Ureter (tissue), 1 donor: ENCODE results near the gene ARMC10. TPM values are rescaled to one million over a fixed set of nuclear protein-coding genes. Genes with fewer than 3 reads are reported as not detected.
"Not testable (repeated sequence)": the region's sequence is repeated elsewhere in the genome, so short reads cannot be mapped to it uniquely, and the experiment has no call there.

Source experiments
- DNase-seq: peaks from one replicate; pipeline ENCODE4 v3.0.0-alpha.2; 2020; ENCODE audit warnings: low spot score
- total RNA-seq: library from RNA; stranded (reverse); gene quantifications from one replicate; pipeline ENCODE4 v1.2.4, GENCODE V29; 2023
- donor health status: DM: yes; HTN: yes; CAD: no.

Gene ARMC10
- total RNA-seq = 58.0 TPM

DNA sequence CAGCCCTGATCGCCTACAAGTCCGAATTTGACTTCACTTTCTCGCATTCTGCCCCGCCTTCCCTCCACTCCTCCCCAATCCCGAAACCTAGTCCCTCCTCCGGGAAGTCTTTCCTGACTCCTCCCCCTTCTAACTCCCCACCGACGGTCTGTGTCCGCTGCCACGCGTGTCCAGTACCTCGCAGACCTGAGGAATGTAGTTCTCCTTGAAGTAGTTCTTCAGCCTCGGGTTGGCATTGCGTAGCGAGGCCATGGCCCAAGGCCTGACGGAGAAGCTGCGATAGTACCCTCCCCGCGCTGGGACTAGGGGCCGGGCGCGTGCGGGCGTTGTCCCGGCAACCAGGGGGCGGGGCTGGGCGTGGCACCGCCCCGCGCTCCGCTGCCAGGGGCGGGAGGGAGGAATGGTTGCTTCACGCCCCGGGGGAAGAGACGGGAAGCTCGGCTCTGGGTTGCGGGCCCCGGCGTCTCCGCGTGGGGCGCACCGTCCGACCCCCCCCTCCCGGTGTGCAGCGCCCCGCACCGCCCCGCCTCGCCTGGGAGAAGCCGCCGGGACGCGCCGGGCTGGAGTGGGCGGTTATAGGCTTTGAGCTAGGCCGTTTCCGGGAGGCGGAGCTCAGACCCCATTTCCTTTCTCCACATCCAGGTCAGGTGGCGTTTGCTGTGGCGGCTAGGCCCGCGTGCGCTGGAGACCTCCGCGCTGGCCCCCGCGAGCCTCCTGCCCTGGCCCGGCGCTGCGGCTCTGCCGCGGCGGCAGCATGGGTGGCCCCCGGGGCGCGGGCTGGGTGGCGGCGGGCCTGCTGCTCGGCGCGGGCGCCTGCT, at the start of gene ARMC10, which contains the start of gene FBXL13:
ARMC10 (plus strand) TSS at position 622 of the 818 bp plus-strand sequence; CDS start at position 755, 133 bp downstream.
FBXL13 (minus strand) TSS at position 278 of the 818 bp plus-strand sequence.
- peak; percentile 90 for DNase-seq

DNA sequence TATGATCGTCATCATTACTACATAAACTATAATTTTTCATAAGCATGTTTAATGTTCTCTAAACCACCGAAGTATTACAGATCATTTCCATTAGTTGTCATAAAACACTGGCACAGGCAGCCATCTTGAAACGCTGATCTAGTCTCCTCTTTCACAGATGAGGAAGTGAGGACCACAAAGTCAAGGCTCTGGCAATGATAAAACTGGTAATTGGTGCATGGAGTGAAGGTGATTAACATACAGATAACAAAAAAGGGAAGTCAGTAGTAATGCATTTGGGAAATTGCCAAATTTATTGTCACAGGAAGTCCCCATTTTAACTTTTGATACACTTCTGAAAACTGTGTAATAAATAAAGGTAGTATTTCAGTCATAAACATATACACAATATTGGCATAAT, 49.6 kb upstream of the ARMC10 start:
- DNase-seq = no peak

DNA sequence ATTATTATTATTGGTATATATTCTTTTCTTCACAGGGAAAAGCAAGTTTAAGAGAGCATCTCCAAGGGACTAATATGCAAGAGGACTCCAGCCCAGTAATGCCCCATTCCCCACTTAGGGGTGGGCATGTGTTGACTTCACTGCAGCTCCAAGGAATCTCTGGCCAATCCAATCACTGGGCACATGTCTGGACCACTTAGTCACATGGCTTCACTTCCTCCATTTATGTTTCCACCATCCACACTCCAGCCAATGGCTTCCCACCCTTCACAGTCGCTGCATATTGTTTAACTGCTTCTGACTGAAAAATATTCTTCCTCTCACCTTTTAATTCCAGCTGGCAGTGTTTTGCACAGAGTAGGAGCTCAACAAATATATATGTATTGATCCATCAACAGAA, 43.9 kb upstream of the ARMC10 start:
- no peak for DNase-seq

DNA sequence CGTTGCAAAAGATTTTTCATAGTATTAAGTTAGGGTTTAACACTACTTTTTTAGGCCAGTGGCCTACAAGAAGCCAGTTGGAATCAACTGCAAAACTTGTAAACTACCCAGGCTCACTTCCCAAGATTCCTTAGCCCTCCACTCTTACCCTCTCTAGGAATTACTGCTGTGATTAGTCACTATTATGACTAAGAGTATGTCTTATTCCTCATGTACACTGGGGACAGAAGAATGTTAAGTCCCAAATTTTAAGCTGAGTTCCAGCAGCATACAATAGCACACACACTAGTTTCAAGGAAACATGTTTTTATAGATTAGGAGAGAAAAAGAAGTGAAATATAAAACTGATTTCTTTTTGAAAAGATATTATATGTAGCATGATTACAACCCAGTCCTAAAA, 43.2 kb upstream of the ARMC10 start:
- DNase-seq = no peak

DNA sequence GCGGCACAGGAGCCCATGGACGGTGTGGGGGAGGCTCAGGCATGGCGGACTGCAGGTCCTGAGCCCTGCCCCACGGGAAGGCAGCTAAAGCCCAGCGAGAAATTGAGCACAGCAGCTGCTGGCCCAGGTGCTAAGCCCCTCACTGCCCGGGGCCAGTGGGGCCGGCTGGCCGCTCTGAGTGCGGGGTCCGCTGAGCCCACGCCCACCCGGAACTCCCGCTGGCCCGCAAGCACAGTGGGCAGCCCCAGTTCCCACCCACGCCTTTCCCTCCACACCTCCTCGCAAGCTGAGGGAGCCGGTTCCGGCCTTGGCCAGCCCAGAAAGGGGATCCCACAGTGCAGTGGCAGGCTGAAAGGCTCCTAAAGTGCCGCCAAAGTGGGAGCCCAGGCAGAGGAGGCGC, 40.6 kb upstream of the ARMC10 start:
- DNase-seq = not testable (repeated sequence)

DNA sequence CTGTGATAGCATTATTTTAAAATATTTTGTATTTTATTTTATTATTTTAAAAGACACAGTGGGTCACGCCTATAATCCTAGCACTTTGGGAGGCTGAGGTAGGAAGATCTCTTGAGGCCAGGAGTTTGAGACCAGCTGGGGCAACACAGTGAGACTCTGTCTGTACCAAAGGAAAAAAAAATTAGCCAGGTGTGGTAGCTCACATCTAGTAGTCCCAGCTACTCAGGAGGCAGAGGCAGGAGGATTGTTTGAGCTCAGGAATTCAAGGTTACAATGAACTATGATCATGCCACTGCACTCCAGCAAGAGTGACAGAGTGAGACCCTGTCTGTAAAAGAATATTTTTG, 37.5 kb upstream of the ARMC10 start:
- no peak for DNase-seq

DNA sequence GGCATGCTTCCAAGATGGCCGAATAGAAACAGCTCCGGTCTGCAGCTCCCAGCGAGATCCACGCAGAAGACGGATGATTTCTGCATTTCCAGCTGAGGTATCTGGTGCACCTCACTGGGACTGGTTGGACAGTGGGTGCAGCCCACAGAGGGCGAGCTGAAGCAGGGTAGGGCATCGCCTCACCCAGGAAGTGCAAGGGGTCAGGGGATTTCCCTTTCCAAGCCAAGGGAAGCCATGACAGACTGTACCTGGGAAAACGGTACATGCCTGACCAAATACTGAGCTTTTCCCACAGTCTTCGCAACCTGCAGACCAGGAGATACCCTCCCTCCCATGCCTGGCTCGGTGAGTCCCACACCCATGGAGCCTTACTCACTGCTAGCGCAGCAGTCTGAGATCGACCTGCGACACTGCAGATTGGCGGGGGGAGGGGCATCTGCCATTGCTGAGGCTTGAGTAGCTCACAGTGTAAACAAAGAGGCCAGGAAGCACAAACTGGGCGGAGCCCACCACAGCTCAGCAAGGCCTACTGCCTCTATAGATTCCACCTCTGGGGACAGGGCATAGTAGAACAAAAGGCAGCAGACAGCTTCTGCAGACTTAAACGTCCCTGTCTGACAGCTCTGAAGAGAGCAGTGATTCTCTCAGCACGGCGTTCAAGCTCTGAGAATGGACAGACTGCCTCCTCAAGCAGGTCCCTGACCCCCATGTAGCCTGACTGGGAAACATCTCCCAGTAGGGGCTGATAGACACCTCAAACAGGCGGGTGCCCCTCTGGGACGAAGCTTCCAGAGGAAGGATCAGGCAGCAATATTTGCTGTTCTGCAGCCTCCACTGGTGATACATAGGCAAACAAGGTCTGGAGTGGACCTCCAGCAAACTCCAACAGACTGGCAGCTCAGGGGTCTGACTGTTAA, 36.9 kb upstream of the ARMC10 start:
- peak; percentile 68 for DNase-seq

DNA sequence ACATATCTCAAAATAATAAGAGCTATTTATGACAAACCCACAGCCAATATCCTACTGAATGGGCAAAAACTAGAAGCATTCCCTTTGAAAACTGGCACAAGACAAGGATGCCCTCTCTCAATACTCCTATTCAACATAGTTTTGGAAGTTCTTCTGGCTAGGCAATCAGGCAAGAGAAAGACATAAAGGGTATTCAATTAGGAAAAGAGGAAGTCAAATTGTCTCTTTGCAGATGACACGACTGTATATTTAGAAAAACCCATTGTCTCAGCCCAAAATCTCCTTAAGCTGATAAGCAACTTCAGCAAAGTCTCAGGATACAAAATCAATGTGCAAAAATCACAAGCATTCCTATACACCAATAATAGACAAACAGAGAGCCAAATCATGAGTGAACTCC, 33.1 kb upstream of the ARMC10 start:
- not testable (repeated sequence) for DNase-seq

DNA sequence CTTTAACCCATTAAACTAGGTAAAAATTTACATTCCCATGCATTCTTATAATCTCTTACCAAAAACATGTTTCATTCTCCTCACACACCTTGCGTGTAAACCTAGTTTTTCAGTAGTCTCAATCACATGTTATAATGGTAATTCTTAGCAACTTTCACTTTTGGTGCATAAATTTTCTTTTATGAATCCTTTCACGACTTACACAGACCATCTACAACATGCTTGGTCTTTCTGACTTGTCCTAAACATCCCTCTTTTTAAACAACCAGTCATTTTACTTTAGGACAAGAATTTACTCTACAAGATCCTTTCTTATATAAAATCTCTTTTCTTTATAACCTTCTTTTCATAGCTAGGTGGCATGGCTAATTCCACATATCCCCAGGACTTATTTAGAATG, 26.1 kb upstream of the ARMC10 start:
- DNase-seq = no peak

DNA sequence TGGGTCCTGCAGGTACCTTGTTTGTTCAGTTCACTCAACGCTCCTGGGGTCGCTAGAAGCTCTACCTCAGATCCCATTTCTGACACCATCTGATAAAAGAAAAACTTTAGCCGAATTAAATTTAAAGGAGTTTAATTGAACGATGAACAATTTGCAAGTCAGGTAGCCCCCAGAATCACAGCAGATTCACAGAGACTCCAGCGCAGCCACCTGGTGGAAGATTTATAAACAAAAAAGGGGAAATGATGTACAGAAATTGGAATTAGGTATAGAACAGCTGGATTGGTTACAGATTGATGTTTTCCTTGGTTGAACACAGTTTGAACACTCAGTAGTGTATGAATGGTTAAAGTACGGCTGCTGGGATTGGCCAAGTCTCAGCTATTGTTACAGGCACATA, 23.4 kb upstream of the ARMC10 start:
- no peak for DNase-seq

DNA sequence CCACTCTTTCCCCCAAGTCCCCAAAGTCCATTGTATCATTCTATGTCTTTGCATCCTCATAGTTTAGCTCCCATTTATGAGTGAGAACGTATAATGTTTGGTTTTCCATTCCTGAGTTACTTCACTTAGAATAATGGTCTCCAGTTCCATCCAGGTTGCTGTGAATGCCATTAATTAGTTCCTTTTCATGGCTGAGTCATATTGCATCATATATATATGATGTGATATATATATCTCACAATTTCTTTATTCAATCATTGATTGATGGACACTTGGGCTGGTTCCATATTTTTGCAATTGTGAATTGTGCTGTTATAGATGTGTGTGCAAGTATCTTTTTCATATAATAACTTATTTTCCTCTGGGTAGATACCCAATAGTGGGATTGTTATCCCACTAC, 18.9 kb upstream of the ARMC10 start:
- not testable (repeated sequence) for DNase-seq

DNA sequence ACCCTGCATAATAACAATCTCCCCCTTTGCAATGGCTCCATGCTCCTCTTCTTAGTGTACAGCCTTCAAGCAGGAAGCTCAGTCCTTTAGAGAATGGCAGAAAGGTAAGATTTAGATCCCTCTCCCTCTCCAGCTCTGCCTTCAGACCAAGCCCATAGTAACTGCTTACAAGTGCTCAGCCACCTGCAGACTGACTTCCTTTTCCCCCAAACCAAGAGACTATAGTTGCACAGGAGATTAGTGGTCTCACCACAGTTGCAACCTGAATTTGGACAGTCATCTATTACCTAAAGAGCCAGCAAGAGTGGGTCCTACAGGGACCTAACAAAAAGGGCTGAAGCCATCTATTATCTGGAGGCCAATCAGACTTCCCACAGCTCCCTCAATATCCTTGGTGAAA, 16.8 kb upstream of the ARMC10 start:
- no peak for DNase-seq

DNA sequence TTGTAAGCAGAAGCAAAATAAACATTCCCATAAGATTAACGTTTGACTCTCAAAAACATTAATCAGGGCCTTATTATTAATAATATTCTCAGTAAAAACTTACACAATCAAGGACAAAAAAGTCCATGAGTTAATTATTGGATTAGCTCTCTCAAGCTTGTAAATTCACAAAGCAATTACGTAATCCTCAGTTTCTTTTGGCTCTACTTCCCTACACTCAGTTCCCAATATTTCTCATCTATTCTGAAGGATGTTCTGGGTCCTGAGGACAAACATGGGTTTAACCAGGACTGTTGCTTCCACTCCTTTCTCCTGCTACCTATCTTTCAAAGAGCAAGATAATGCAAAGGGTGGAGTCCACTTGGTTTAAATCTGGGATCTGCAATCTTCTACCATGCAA, 15.5 kb upstream of the ARMC10 start:
- DNase-seq = no peak

DNA sequence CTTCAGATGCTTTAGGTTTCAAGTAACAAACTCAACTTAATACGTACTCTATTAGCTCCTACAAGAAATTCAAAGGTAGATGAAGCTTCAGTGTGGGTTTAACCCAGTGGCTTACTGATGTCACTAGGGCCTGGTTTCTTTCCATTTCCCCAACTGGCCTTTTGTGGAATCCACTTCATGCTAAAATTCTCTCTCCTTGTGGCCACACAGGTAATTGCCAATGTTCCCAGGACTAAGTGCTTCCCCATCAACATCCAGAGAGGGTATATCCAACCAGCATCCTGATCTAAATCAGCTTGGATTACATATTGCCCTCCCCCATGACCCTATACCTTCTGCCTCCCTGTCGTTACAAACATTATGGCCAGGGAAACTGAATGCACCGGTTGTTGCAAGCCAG, 11.0 kb upstream of the ARMC10 start:
- DNase-seq = no peak

DNA sequence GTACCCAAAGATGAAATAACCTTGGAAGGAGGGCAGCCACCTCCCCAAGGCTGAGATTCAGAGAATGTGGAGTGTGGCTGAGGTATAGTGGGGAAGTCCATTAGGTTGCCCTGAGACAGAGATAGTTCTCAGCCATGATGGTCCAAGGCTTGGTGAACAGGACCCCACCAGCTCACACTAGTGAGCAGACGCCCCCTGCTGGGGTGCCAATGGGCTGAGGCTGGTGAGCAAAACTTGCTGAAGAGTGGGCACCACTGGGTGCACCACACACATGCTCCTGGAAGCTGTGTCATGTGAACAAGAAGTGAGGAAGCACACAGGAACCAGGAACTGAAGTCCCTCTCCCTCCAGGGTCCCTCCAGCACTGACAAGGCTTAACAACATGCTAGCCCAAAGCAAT, 9.3 kb upstream of the ARMC10 start:
- DNase-seq = no peak

DNA sequence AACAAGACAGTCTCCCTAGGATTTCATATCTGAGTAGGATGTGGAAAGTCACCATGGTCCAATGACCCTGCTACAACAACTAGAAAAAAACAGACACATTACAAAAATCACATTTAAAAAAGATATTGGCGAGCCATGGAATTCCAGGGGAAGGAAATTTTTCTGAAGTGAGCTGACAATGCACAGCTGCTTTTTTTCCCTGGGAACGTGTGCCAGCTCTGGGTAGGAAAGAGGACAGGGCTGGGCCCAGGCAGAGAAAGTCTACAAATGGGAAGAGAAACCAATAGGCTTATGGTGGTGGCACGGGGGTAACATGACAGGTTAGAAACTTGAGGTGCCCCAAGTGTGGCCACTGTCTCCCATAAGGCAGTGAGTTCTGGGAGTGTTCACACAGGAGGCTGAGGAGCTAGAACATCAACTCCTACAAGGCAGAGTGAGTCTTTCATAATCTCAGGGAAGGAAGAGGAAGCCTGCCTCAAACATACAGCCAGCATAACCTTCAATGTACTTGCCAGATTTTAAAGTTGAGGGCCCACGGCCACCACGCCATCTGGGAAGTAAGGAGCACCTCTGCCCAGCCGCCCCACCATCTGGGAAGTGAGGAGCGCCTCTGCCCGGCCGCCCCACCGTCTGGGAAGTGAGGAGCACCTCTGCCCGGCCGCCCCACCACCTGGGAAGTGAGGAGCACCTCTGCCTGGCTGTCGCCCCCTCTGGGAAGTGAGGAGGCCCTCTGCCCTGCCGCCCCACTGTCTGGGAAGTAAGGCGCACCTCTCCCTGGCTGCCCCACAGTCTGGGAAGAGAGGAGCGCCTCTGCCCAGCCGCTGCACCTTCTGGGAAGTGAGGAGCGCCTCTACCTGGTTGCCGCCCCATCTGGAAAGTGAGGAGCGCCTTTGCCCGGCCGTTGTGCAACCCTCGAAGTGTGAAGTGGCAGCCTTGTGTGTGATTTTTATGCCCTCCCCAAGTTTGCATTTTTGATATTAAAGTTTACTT, 6.2 kb upstream of the ARMC10 start:
- DNase-seq = no peak

DNA sequence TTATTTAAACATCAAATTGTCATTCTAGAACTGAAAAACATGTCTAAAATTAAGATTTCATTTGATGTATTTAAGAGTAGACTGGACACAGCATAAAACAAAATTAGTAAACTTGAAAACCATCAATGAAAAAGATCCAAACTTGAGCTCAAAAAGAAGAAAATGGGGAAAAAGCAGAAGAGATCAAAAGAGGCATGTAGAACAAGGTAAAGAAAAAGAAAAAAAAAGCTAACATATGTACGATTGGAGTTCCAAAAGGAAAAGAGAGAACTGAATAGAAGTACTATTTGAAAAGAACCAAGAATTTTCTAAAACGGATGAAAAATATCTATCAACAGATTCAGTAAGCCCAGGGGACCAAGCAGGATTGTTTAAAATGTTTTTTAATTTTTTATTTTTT, 3.9 kb upstream of the ARMC10 start:
- no peak for DNase-seq

DNA sequence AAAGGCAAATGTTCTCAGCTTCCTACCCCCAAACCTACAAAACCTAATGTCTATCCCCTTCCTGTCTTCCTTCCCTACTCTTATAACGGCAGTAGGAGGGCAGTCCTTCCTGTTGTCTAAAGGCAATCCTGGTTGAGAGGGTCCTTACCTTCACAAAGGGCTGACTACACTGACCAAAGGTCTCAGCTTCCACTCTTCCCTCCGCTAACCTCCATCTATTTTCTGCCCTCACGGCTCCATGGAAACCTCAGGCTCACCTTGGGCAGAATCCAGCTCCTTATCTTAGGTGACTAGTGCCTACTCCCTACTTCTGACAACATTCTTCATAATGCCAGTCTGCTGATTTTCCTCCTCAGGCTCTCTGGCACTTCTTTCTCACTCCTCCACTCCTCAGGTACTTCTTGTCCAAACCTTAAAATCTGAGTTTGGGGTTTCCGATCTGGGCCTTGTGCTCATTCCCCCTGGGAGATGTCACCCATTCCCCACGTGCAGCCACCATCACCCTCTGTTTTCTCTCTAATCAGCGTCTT, 886 bp upstream of the ARMC10 start:
- no peak for DNase-seq

DNA sequence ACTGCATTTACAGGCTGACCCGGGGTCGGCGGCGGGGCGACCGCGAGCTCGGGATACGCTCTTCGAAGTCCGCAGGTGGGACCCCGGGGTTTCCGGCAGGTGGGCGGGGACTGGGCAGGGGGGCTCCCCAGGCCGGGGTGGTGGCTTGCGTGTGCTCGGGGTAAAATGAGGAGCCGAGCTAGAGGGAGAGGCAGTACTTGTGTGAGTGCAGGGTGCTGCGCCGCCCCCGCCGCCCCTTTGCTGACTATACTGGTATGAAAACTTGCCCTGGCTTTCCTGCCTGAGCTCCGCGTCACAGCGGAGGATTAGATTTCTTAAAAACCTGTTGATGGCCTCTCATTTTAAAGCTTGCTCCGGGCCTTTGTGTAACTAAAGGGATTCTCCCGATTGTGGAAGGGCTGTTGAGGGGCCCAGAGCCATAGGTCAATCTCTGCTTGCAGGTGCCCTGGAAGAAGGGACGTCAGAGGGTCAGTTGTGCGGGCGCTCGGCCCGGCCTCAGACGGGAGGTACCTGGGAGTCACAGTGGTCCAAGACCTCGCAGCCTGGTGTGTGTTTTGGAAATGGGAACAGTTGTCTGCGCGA, 488 bp downstream of the ARMC10 start:
- DNase-seq = peak; percentile 69

DNA sequence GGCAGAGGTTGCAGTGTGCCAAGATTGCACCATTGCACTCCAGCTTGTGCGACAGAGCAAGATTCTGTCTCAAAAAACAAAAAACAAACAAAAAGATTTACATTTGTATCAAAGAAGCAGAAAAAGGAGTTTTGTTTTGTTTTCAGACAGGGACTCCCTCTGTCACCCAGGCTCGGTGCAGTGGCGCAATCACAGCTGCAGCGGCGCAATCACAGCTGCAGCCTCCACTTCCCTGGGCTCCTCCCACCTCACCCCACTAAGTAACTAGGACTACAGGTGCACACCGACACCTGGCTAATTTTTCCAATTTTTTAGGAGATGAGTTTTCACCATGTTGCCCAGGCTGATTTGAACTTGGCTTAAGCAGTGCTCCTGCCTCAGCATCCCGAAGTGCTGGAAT, 1.8 kb downstream of the ARMC10 start:
- DNase-seq = no peak

DNA sequence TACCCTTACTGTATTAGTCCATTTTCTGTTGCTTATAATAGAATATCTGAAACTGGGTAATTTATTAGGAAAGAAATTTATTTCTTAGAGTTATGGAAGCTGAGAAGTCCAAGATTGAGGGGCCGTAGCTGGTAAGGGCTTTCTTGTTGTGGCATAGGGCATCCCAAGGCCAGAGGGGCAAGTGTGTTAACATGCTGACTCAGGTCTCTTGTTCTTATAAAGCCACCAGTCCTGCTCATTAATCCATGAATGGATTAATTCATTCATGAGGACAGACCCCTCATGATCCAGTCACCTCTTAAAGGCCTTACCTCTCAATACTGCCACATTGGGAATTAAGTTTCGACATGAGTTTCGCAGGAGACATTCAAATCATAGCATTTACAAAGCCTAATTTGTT, 2.4 kb downstream of the ARMC10 start:
- DNase-seq = no peak
